Measurements from ENCODE around the gene GALNT2. TPM values are rescaled to one million over a fixed set of nuclear protein-coding genes. Genes with fewer than 3 reads are reported as not detected.
A peak's percentile ranks its signal among the peaks of the same experiment; 100 is the strongest.

GALNT2 gene
- total RNA-seq, 1 donor, result 38.0 TPM

DNA sequence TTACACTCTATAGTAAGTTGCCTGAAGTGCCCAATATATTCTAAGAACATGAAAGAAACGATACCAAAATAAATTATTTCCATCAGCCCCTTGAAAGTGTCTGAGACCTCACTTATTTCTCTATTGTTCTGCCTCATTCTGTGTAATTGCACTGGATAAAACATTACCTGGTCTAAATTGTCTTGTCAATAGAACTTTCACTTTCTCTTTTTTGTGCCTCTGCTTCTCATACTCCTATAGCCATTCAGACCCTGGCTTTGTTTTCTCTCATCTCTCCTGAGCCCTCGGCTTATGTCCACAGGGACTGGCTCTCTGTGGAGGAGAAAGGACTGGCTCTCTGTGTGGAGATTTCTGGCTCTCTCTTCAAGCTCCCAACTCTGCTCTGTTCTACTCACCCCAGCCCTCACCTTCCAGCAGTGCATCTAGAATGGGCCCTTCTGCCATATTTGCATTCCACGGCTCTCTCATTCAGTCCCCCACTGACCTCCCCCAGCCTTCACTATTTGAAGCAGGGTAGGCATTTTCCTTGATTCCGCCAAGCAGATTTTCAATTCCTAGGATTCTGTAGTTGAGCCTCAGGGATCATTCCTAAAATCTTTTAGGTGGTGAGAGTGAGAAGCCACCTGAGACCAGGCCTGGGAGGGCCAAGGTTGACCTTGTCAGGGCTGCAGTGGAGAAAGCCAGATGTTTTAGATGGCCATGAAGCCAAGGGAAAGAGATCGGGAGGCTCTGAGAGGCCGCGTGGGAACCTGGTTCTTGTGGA, 15.9 kb upstream of the GALNT2 start:
- DNase-seq (ENCODE audit: low read depth in 2 of 3, low spot score in 2 of 3), result no peak

DNA sequence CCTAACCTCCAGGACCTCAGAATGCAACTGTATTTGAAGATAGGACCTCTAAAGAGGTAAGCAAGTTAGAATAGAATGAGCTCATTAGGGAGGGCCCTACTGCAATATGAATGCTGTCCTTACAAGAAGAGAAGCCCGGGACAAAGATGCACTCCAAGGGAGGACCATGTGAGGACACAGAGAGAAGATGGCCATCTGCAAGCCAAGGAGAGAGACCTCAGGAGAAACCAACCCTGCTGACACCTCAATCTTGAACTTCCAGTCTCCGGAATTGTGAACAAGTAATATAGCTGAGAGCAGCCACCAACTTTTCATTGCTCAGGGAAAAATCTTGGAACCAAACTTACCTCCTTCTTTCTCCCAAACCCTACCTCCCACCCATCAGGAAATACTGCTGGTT, 15.0 kb upstream of the GALNT2 start:
- DNase-seq (ENCODE audit: low read depth in 2 of 3, low spot score in 2 of 3), result no peak

- no peak for DNase-seq (ENCODE audit: low read depth in 2 of 3, low spot score in 2 of 3)
Measured at GRCh38 chr1:230052665-230053064, 14.4 kb upstream of the GALNT2 start.

GRCh38 chr1:230054092-230054749, 12.8 kb upstream of the GALNT2 start:
- no peak for DNase-seq (ENCODE audit: low read depth in 2 of 3, low spot score in 2 of 3)

- no peak for DNase-seq (ENCODE audit: low read depth in 2 of 3, low spot score in 2 of 3)
Measured at GRCh38 chr1:230056098-230056497, 10.9 kb upstream of the GALNT2 start.

- no peak for DNase-seq (ENCODE audit: low read depth in 2 of 3, low spot score in 2 of 3)
Measured at GRCh38 chr1:230057100-230057499, 9.9 kb upstream of the GALNT2 start.

DNA sequence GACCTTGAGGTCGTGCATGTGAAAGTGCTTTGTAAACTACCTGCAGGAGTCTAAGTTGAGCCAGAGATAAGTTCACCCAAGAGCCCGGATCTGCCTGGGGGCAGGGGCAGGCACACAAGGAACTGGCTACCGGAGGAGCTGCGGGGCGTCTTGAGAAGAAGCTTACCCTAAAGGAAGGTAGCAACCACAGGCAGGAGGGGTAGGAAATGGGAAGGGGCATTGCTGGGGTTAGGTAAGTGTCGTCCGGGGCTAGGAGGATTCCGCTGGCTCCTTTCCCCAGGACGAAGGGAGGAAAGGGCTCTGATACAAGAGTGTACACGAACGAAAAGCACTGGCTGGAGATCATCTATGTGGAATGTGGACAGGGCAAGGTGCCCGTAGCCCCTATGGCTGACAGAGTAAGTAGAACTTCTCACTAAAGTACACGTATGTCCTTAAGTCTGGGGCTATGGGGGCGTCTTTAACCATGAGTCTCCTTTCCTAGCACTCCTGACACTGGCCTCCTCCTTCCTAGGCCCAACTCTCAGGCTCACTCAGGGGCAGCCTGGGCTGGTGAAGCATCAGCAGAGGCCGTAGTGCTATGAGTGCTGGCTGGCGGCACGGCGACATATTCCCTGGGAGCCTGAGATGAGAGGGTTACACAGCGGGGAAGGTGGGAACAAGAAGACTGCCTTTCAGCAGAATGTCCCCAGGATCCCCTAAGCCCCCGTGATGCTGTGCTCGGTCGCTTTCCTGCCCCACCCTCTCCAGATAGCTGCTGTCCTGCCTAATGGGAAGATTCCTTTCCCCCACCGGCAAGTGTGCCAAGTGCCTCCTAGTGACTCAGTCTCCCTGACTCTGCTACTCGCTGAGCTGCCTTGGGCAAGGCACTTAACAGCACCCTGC, 9.1 kb upstream of the GALNT2 start:
- no peak for DNase-seq (ENCODE audit: low read depth in 2 of 3, low spot score in 2 of 3)

DNA sequence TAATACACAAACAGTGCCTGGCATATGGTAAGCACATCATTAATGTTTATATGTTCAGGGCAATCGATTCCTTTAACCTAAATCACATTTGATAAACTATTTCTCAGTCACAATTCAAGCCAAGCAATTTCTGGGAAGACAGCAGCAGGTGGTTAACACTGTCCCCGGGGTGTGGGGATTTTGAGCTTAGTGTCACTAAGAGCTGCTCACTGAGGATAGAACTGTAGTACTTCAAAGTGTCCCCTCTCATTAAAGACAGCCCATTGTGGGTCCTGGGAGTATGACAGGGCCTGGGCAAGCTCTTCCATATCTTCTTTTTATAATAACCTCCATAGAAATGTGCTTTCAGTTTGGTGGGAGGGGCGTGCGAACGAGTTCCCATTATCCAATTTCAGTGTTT, 8.4 kb upstream of the GALNT2 start:
- DNase-seq (ENCODE audit: low read depth in 2 of 3, low spot score in 2 of 3), result no peak

DNA sequence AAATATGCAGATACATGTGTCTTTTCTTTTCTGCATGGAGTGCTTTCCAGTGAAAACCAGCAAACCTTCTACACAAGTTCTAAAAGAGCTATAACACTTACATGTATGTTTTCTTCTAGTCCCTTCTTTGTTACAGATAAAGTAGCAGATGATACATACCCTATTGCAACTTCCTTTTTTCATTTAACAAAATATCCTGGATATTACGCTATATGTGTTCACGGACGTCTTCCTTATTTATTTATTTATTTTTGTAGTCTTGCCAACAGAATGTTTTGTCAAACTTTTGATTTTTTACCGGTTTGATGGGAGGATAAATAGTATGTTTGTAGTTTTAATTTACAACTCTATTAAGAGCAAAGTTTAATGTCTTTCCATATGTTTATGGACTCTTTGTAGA, 5.2 kb upstream of the GALNT2 start:
- DNase-seq (ENCODE audit: low read depth in 2 of 3, low spot score in 2 of 3), result no peak

DNA sequence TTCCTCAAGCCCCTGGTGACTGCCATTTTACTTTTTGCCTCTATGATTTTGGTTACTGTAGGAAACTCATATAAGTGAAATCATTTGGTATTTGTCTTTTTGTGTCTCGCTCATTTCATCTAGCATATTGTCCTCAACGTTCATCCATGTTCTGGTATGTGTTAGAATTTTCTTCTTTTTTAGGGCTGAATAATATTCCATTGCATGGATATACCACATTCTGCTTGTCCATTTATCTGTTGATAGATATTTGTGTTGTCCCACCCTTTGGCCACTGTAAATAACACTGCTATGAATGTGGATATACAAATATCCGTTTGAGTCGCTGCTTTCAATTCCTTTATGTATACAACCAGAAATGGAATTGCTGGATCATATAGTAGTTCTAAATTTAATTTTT, 4.5 kb upstream of the GALNT2 start:
- no peak for DNase-seq (ENCODE audit: low read depth in 2 of 3, low spot score in 2 of 3)

- no peak for DNase-seq (ENCODE audit: low read depth in 2 of 3, low spot score in 2 of 3)
Measured at GRCh38 chr1:230064283-230064682, 2.8 kb upstream of the GALNT2 start.

- no peak for DNase-seq (ENCODE audit: low read depth in 2 of 3, low spot score in 2 of 3)
Measured at GRCh38 chr1:230065161-230065560, 1.9 kb upstream of the GALNT2 start.

DNA sequence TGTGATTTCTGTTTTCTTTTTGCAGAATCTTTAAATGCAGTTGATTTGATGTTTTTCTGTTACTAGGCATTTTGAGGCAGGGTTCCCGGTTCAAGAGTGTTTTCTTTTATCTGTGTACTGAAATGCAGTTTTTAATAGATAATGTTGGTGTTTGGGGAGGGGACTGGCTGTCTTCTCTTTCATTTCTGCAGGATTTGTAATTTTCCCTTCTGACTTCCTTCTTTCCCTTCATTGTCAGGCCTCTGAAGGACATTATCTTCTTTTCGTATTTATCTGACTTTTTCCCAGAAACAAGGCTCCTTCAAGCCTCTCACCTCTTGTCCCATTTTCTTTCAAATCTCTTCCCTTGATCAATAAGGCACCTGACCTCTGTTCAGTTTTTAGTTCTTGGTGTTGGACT, 1.5 kb upstream of the GALNT2 start:
- DNase-seq (ENCODE audit: low read depth in 2 of 3, low spot score in 2 of 3), result no peak

DNA sequence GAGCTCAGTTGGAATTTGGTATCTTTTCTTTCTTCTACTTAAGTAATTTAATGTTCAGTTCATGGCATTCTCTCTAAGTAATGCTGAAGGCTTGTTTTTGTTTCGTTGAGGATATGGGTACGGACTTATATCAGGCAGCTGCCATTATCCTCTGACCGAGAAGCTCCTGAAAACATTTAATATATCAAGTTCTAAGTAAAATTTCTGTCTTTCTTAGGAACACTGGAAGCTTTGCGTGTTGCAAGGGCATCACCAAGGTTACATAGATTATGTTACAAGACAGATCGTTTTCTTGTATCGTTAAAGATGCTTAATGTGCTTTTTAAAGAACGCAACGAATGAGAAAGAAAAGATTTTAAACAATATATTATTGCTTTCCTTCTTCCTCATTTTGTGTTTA, 1.0 kb upstream of the GALNT2 start:
- peak in 1 of 3 donors; percentile 29 for DNase-seq (ENCODE audit: low read depth in 2 of 3, low spot score in 2 of 3)

GRCh38 chr1:230067419-230067870, 407 bp downstream of the GALNT2 start:
- peak in 1 of 3 donors; percentile 22 for DNase-seq (ENCODE audit: low read depth in 2 of 3, low spot score in 2 of 3)

GRCh38 chr1:230067871-230068620, 1.0 kb downstream of the GALNT2 start:
- DNase-seq (ENCODE audit: low read depth in 2 of 3, low spot score in 2 of 3), result peak in 1 of 3 donors; percentile 11

DNA sequence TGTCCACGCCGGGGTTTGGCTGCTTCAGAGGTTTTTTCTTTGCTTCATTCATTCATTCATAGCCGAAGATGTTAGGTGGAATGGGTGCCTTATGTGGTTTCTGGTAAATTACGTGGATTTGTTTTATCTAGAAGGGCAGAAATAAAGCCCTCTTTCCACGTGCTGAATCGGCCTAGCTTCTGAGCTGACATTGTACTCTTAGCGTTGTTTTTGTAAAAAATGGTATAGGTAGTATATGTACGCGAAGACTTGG, 1.5 kb downstream of the GALNT2 start:
- no peak for DNase-seq (ENCODE audit: low read depth in 2 of 3, low spot score in 2 of 3)

- DNase-seq (ENCODE audit: low read depth in 2 of 3, low spot score in 2 of 3), result peak in 1 of 3 donors; percentile 12
Measured at GRCh38 chr1:230068952-230069684, 2.1 kb downstream of the GALNT2 start.

- no peak for DNase-seq (ENCODE audit: low read depth in 2 of 3, low spot score in 2 of 3)
Measured at GRCh38 chr1:230069796-230070195, 2.8 kb downstream of the GALNT2 start.
